A549 treated with dexamethasone at 1 μM for 4 hours (cell line): ENCODE data around the gene CCDC60. TPM values are rescaled to one million over a fixed set of nuclear protein-coding genes. Genes with fewer than 3 reads are reported as not detected.

Experiments
- total RNA-seq: library from RNA; stranded (reverse); fragments of 200-300 nt; extraction: Qiagen RNA extraction; gene quantifications from 5 replicates; pipeline ENCODE4 v1.2.3, GENCODE V29; 2022

CCDC60 gene
- total RNA-seq = not detected in 5 replicates

GRCh38 chr12:119334430-119335170 lies at the start of gene CCDC60:
Gene CCDC60 (plus strand): TSS chr12:119334729. CDS start chr12:119335177, 448 bp downstream.

Other genes starting within 250 kb of the CCDC60 start
- 14.4 to 21.9 TPM (median 18.3 TPM) in 5 replicates for gene HSPB8, start 155.8 kb upstream of the CCDC60 start, total RNA-seq